HEK293 (cell line): Measurements from ENCODE around the gene ADAMTS17.

Experiments
- CTCF ChIA-PET: fragments of 350-600 bp; formaldehyde crosslinking; extraction: SDS; loops from one replicate; lab custom pipeline; 2021; ENCODE audit warnings: antibody characterized with exemption; lab: Yijun Ruan, JAX
- POLR2A ChIA-PET: fragments of 300-600 bp; formaldehyde crosslinking; extraction: SDS; loops from one replicate; lab custom pipeline; 2020; ENCODE audit warnings: antibody characterized with exemption, inconsistent platforms; lab: Yijun Ruan, JAX
- H3K27ac ChIP-seq: fragments of 200-500 bp; sonication (Bioruptor generic); 2 replicates; pipeline ENCODE4 v1.5.1; 2014; ENCODE audit warnings: low read depth, low read length, control low read depth, inconsistent platforms; ENCODE audit errors: extremely low read depth
- H3K36me3 ChIP-seq, 2 experiments: fragments of 200-500 bp in 1 of 2; sonication (Bioruptor generic) in 1 of 2; 1 replicate in 1 of 2; 2 replicates in 1 of 2; pipeline ENCODE4 v1.5.1; 2014 to 2017; ENCODE audit warnings: inconsistent platforms in 2 of 2, low read length in 2 of 2; ENCODE audit not compliant: control insufficient read depth in 2 of 2, insufficient read depth in 1 of 2
- H3K4me1 ChIP-seq: fragments of 200-500 bp; sonication (Bioruptor generic); 2 replicates; pipeline ENCODE4 v1.5.1; 2014; ENCODE audit warnings: mild to moderate bottlenecking, low read length, inconsistent platforms; ENCODE audit not compliant: control insufficient read depth, insufficient read depth
- H3K4me3 ChIP-seq: 2 replicates; pipeline ENCODE4 v1.5.1; 2011; ENCODE audit warnings: low read depth, mild to moderate bottlenecking, control low read depth, low read length, moderate library complexity
- H3K9me3 ChIP-seq: fragments of 200-500 bp; sonication (Bioruptor generic); 2 replicates; pipeline ENCODE4 v1.5.1; 2014; ENCODE audit warnings: low read depth, low read length, inconsistent platforms; ENCODE audit not compliant: control insufficient read depth, insufficient read depth
- ATF2 ChIP-seq: fragments of 450-650 bp; formaldehyde crosslinking; IDR thresholded peaks from 2 replicates; pipeline ENCODE4 v1.5.1; 2016; ENCODE audit warnings: missing biosample characterization, missing genetic modification characterization, low read depth
- GLIS2 ChIP-seq: fragments of 450-650 bp; formaldehyde crosslinking; IDR thresholded peaks from 2 replicates; pipeline ENCODE4 v1.5.1; 2016; ENCODE audit warnings: missing biosample characterization, missing genetic modification characterization
- HOXC10 ChIP-seq: sonication (generic); formaldehyde crosslinking; IDR thresholded peaks from 2 replicates; pipeline ENCODE4 v1.8.1; 2023; ENCODE audit warnings: mild to moderate bottlenecking, missing genetic modification reagents
- HOXD13 ChIP-seq: sonication (generic); formaldehyde crosslinking; IDR thresholded peaks from 2 replicates; pipeline ENCODE4 v1.8.0; 2022; ENCODE audit warnings: missing genetic modification reagents, borderline replicate concordance
- KLF10 ChIP-seq: fragments of 450-650 bp; IDR thresholded peaks from 2 replicates; pipeline ENCODE4 v1.5.1; 2018; ENCODE audit warnings: missing biosample characterization, mild to moderate bottlenecking, missing genetic modification characterization
- ZBTB1 ChIP-seq: fragments of 450-650 bp; formaldehyde crosslinking; IDR thresholded peaks from 2 replicates; pipeline ENCODE4 v1.5.1; 2016; ENCODE audit warnings: missing biosample characterization, missing genetic modification characterization
- ZBTB17 ChIP-seq: fragments of 450-650 bp; formaldehyde crosslinking; IDR thresholded peaks from 2 replicates; pipeline ENCODE4 v1.5.1; 2016; ENCODE audit warnings: missing biosample characterization, missing genetic modification characterization
- ZBTB49 ChIP-seq: fragments of 450-650 bp; formaldehyde crosslinking; IDR thresholded peaks from 2 replicates; pipeline ENCODE4 v1.5.1; 2016; ENCODE audit warnings: missing biosample characterization, missing genetic modification characterization, low read depth
- ZBTB6 ChIP-seq: fragments of 450-650 bp; formaldehyde crosslinking; IDR thresholded peaks from 2 replicates; pipeline ENCODE4 v1.5.1; 2017; ENCODE audit warnings: missing biosample characterization, missing genetic modification characterization
- ZNF140 ChIP-seq: fragments of 450-650 bp; formaldehyde crosslinking; IDR thresholded peaks from 2 replicates; pipeline ENCODE4 v1.5.1; 2016; ENCODE audit warnings: missing biosample characterization, missing genetic modification characterization
- ZNF146 ChIP-seq: fragments of 450-650 bp; formaldehyde crosslinking; IDR thresholded peaks from 2 replicates; pipeline ENCODE4 v1.5.1; 2016; ENCODE audit warnings: missing biosample characterization, missing genetic modification characterization
- ZNF302 ChIP-seq: fragments of 450-650 bp; formaldehyde crosslinking; IDR thresholded peaks from 2 replicates; pipeline ENCODE4 v1.5.1; 2016; ENCODE audit warnings: missing biosample characterization, missing genetic modification characterization, low read depth
- ZNF366 ChIP-seq: fragments of 450-650 bp; formaldehyde crosslinking; conservative IDR thresholded peaks from 2 replicates; pipeline ENCODE4 v1.5.1; 2016; ENCODE audit warnings: missing biosample characterization, missing genetic modification characterization
- ZNF423 ChIP-seq: fragments of 450-650 bp; formaldehyde crosslinking; IDR thresholded peaks from 2 replicates; pipeline ENCODE4 v1.5.1; 2016; ENCODE audit warnings: missing biosample characterization, missing genetic modification characterization
- ZNF488 ChIP-seq: fragments of 450-650 bp; formaldehyde crosslinking; IDR thresholded peaks from 2 replicates; pipeline ENCODE4 v1.5.1; 2016; ENCODE audit warnings: missing biosample characterization, missing genetic modification characterization
- ZNF521 ChIP-seq: fragments of 450-650 bp; formaldehyde crosslinking; IDR thresholded peaks from 2 replicates; pipeline ENCODE4 v1.5.1; 2017; ENCODE audit warnings: missing biosample characterization, mild to moderate bottlenecking, missing genetic modification characterization
- ZNF600 ChIP-seq: fragments of 450-650 bp; formaldehyde crosslinking; IDR thresholded peaks from 2 replicates; pipeline ENCODE4 v1.5.1; 2016; ENCODE audit warnings: missing biosample characterization, missing genetic modification characterization
- ZNF658 ChIP-seq: fragments of 450-650 bp; formaldehyde crosslinking; IDR thresholded peaks from 2 replicates; pipeline ENCODE4; 2016; ENCODE audit warnings: missing biosample characterization, missing genetic modification characterization
- ZXDB ChIP-seq: fragments of 450-650 bp; formaldehyde crosslinking; IDR thresholded peaks from 2 replicates; pipeline ENCODE4 v1.5.1; 2016; ENCODE audit warnings: missing biosample characterization, missing genetic modification characterization
- TF ChIP-seq, protein P1 (sequence below): fragments of 450-650 bp; formaldehyde crosslinking; conservative IDR thresholded peaks from 2 replicates; pipeline ENCODE4 v1.5.1; 2016; ENCODE audit warnings: low read depth, missing biosample characterization, missing genetic modification characterization
- TF ChIP-seq, protein P2 (sequence below): fragments of 450-650 bp; formaldehyde crosslinking; IDR thresholded peaks from 2 replicates; pipeline ENCODE4 v1.5.1; 2017; ENCODE audit warnings: missing biosample characterization, missing genetic modification characterization

Gene ADAMTS17

DNA sequence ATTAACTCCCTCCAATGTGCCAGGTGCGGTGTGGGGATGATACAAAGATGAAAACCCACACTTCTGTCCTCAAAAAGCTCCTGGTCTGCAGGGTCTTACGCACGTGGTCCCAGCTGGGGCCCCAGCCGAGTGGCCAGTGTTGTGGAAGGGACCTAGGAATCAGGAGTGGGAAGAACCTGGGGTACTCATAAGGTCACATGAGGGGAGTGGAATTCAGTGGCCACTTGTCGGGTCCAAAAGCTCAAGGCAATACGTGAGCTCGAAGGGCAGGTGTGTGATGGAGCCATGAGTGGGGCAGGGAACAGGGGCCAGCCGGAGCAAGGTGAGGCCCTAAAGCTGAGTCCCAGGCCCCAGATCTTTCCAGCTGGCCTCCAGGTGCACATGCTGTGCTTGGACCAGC, 348.5 kb downstream of the ADAMTS17 start:
- TF ChIP-seq ZBTB17 (tag by site-specific recombination) (no peak), ATF2 (no peak)
- no peaks in the 10 kb centered on the region for H3K36me3 ChIP-seq
- no peak overlapping the region for H3K27ac ChIP-seq
- ChIA-PET POLR2A (no interaction called here), CTCF (interaction anchor here (0.7 kb wide), 1 partner anchor 1015 kb away, joined by 3 read pairs; no protein-coding TSS in a partner anchor)
- H3K4me1 ChIP-seq = peaks cover 5% of the 10 kb centered on the region; the same call in 1 of the 2 replicates
- no peak overlapping the region for H3K4me3 ChIP-seq
- no peaks in the 10 kb centered on the region for H3K9me3 ChIP-seq

DNA sequence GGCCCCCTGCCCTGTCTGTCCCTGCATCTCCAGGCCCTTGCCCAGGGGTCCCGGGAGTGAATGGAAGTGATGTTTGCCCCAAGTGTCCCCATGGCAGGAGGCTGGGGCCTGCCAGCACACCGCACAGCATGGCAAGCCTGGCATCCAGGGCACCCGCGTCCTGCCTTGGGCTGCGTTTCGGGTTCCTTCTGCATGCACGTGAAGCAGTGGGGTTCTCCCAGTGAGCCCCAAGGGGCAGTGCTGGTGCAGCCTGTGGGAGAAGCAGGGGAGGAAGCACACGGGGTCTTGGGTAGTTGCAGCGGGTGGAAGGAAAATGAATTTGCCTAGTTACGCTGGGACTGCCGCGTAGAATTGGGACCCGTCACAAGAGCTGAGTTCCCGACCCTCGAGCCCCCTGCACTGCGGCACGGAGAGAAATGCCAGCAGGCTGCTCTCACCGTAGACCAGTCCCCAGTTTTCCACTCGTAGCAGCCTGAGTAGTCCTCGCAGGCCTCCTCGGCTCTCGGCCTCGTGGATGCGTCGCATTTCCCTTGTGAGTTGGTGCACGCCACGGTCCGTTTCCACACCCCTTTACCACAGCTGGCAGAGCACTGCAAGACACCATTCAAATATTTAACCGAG, 349.1 kb downstream of the ADAMTS17 start:
- POLR2A ChIA-PET = no interaction called here
- Histone ChIP-seq H3K4me3 (no peak overlapping the region), H3K4me1 (peaks cover 5% of the 10 kb centered on the region; the same call in 1 of the 2 replicates), H3K9me3 (no peaks in the 10 kb centered on the region), H3K27ac (no peak overlapping the region), H3K36me3 (no peaks in the 10 kb centered on the region)
- no peak for TF ChIP-seq ZXDB (tag by site-specific recombination)
- TF ChIP-seq ZNF600 = no peak
- TF ChIP-seq, protein P1, sequence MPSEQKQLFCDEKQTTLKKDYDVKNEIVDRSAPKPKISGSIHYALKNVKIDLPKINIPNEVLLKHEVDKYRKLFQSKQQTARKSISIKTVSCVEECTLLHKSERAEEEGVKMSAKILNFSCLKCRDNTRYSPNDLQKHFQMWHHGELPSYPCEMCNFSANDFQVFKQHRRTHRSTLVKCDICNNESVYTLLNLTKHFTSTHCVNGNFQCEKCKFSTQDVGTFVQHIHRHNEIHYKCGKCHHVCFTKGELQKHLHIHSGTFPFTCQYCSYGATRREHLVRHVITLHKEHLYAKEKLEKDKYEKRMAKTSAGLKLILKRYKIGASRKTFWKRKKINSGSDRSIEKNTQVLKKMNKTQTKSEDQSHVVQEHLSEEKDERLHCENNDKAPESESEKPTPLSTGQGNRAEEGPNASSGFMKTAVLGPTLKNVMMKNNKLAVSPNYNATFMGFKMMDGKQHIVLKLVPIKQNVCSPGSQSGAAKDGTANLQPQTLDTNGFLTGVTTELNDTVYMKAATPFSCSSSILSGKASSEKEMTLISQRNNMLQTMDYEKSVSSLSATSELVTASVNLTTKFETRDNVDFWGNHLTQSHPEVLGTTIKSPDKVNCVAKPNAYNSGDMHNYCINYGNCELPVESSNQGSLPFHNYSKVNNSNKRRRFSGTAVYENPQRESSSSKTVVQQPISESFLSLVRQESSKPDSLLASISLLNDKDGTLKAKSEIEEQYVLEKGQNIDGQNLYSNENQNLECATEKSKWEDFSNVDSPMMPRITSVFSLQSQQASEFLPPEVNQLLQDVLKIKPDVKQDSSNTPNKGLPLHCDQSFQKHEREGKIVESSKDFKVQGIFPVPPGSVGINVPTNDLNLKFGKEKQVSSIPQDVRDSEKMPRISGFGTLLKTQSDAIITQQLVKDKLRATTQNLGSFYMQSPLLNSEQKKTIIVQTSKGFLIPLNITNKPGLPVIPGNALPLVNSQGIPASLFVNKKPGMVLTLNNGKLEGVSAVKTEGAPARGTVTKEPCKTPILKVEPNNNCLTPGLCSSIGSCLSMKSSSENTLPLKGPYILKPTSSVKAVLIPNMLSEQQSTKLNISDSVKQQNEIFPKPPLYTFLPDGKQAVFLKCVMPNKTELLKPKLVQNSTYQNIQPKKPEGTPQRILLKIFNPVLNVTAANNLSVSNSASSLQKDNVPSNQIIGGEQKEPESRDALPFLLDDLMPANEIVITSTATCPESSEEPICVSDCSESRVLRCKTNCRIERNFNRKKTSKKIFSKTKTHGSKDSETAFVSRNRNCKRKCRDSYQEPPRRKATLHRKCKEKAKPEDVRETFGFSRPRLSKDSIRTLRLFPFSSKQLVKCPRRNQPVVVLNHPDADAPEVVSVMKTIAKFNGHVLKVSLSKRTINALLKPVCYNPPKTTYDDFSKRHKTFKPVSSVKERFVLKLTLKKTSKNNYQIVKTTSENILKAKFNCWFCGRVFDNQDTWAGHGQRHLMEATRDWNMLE (tag by site-specific recombination) = no peak
- TF ChIP-seq ZBTB49 (tag by site-specific recombination) = no peak
- no peak for TF ChIP-seq ZNF521 (tag by site-specific recombination)
- no peak for TF ChIP-seq ZNF658 (tag by site-specific recombination)
- no peak for TF ChIP-seq ZNF302 (tag by site-specific recombination)
- TF ChIP-seq ZNF423 (tag by site-specific recombination) = no peak
- TF ChIP-seq GLIS2 (tag by site-specific recombination) = no peak
- no peak for TF ChIP-seq ZNF140
- TF ChIP-seq, protein P2, sequence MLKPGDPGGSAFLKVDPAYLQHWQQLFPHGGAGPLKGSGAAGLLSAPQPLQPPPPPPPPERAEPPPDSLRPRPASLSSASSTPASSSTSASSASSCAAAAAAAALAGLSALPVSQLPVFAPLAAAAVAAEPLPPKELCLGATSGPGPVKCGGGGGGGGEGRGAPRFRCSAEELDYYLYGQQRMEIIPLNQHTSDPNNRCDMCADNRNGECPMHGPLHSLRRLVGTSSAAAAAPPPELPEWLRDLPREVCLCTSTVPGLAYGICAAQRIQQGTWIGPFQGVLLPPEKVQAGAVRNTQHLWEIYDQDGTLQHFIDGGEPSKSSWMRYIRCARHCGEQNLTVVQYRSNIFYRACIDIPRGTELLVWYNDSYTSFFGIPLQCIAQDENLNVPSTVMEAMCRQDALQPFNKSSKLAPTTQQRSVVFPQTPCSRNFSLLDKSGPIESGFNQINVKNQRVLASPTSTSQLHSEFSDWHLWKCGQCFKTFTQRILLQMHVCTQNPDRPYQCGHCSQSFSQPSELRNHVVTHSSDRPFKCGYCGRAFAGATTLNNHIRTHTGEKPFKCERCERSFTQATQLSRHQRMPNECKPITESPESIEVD (tag by site-specific recombination) = no peak
- TF ChIP-seq HOXD13 (CRISPR knock-in tag) = no peak
- no peak for TF ChIP-seq HOXC10 (CRISPR knock-in tag)
- no peak for TF ChIP-seq KLF10 (tag by site-specific recombination)
- TF ChIP-seq ZBTB6 = no peak
- no peak for TF ChIP-seq ZNF488 (tag by site-specific recombination)
- no peak for TF ChIP-seq ZNF366 (tag by site-specific recombination)
- no peak for TF ChIP-seq ZNF146
- TF ChIP-seq ZBTB1 (tag by site-specific recombination) = no peak
- CTCF ChIA-PET = interaction anchor here (0.7 kb wide), 1 partner anchor 517 kb away, joined by 3 read pairs; no protein-coding TSS in a partner anchor
